K562 treated with DMSO at 1 percent for 24 hours (cell line): ENCODE measurements around the gene WDR74. TPM values are rescaled to one million over a fixed set of nuclear protein-coding genes. Genes with fewer than 3 reads are reported as not detected.

Experiments
- total RNA-seq: library from RNA; unstranded; fragments of 300-600 nt; gene quantifications from 2 replicates; pipeline ENCODE4 v1.2.3, GENCODE V29; 2022; ENCODE audit warnings: low read depth; ENCODE audit not compliant: insufficient read depth

The WDR74 gene
- total RNA-seq: 53.8 and 55.3 TPM in 2 replicates

DNA sequence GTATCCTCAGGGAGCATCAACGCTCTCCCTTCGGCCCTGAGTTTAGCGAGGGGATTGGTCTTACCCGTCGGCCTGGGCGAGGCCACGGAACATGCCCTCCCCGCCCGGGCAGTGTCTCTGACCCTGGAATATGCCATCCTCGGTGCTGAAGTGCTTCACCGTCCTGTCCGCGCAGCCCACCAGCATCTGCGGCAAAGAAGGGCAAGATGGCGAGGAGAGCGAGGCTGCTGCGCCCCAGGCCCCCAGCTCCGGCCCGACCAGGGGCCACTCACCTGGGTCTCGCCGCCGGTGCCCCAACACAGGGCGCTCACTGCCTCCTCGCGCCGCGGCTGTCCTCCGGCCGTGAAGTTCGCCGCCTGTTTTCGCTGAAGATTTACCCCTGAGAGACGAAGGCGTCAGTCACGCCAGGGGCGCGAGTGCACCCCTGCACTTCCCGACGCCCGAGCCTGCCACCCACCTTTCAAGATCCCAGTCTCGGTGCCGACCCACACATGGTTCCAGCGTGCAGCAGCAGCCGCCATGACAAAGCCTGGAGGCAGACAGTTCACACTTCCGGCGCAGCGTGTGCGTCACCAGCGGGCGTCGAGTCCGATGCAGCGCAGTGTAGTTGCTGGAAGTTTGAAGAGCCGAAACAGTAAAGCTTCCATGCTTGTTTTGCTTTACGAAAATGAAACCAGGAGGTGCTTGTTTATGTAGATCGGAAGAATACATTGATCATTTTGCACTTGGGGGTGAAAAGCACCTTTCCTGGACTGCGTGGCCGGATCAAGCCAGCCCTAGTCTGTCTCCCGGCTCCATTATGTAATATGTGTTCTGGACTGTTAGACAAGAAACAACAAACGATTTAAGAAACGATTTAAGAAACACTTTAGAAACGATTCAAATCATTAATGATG lies at the start of gene WDR74:
TSS of gene WDR74 (minus strand) at position 541 of the 896 bp plus-strand sequence. CDS start at position 521, 20 bp downstream.

DNA sequence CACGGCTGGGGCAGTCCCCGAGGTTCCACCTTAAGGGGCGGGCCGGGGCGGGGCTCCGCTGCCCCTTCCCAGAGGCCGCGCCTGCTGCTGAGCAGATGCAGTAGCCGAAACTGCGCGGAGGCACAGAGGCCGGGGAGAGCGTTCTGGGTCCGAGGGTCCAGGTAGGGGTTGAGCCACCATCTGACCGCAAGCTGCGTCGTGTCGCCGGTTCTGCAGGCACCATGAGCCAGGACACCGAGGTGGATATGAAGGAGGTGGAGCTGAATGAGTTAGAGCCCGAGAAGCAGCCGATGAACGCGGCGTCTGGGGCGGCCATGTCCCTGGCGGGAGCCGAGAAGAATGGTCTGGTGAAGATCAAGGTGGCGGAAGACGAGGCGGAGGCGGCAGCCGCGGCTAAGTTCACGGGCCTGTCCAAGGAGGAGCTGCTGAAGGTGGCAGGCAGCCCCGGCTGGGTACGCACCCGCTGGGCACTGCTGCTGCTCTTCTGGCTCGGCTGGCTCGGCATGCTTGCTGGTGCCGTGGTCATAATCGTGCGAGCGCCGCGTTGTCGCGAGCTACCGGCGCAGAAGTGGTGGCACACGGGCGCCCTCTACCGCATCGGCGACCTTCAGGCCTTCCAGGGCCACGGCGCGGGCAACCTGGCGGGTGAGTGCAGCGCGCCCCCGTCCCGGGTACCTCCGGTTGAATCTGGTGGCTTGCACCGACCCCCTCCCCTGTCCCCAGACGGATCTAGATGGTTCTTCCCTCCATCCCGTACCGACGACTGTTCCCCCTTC lies 41.6 kb upstream of the WDR74 start, which contains the start of gene SLC3A2:
TSS of gene SLC3A2 (plus strand) at position 94 of the 776 bp plus-strand sequence. CDS start at position 222, 128 bp downstream.

GRCh38 chr11:62832336-62833234 lies 6.8 kb downstream of the WDR74 start, which contains the start of gene TEX54:
TEX54 (minus strand) TSS chr11:62832841.

GRCh38 chr11:62831520-62832335 lies 7.7 kb downstream of the WDR74 start, which contains the start of gene STX5:
STX5 (minus strand) TSS chr11:62832051; CDS start chr11:62831243, 808 bp downstream.

GRCh38 chr11:62805076-62805892 lies 34.1 kb downstream of the WDR74 start, which contains the start of gene NXF1:
NXF1 (minus strand) TSS chr11:62805440; CDS start chr11:62805356, 84 bp downstream.

GRCh38 chr11:62791501-62792201 lies 47.7 kb downstream of the WDR74 start, which contains the start of gene TMEM223:
TMEM223 (minus strand) TSS chr11:62792006; CDS start chr11:62791994, 12 bp downstream.

DNA sequence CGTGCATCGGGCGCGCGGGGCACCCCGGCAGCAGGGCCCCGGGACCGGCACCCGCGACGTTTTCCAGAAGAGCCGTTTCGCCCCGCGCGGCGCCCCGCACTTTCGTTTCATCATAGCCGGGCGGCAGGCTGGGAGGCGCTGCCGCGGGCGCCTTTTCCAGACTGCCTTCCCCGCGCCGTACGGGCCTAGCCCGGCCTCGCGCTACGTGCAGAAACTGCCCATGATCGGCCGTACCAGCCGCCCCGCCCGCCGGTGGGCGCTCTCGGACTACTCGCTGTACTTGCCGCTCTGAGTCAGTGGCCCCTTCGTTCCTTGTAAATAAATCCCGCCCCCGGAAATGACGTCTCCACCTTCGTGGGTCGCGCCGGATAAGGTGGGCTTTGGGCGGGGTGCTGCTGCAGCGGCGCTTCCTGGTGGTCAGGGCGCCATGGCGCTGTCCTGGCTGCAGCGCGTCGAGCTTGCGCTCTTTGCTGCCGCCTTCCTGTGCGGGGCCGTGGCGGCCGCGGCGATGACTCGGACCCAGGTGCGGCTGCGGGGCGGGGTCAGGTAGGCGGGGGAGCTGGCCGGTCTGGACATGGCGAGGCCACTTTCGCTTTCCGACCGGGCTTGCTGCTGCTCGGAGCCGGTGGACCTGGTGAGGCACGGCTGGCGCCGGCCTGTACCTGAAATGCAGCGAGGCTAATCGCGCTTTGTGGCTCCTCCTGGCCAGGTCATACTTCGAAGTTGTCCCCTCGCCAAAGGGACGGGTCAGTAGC lies 52.2 kb downstream of the WDR74 start, which contains the start of gene TMEM179B:
TSS of gene TMEM179B (plus strand) at position 398 of the 755 bp plus-strand sequence. CDS start at position 428, 30 bp downstream.

Other genes starting within 250 kb of the WDR74 start
- 29.6 and 30.9 TPM in 2 replicates for gene TUT1, start 248.1 kb downstream of the WDR74 start, total RNA-seq
- gene MTA2, start 237.7 kb downstream of the WDR74 start, total RNA-seq: 101 and 103 TPM in 2 replicates
- 33.2 and 34.6 TPM in 2 replicates for gene EML3, start 226.8 kb downstream of the WDR74 start, total RNA-seq
- gene ROM1, start 226.3 kb downstream of the WDR74 start, total RNA-seq: 1.3 and 1.7 TPM in 2 replicates
- 118 TPM in 2 replicates for gene B3GAT3, start 217.6 kb downstream of the WDR74 start, total RNA-seq
- 290 and 292 TPM in 2 replicates for gene GANAB, start 193.0 kb downstream of the WDR74 start, total RNA-seq
- gene INTS5, start 186.3 kb downstream of the WDR74 start, total RNA-seq: 44.5 and 48.9 TPM in 2 replicates
- 127 and 134 TPM in 2 replicates for gene C11orf98, start 174.4 kb downstream of the WDR74 start, total RNA-seq
- gene CSKMT, start 174.3 kb downstream of the WDR74 start, total RNA-seq: 26.4 and 27.9 TPM in 2 replicates
- gene UQCC3, start 167.9 kb downstream of the WDR74 start, total RNA-seq: 24.1 and 25.0 TPM in 2 replicates
- 5.9 and 7.1 TPM in 2 replicates for gene LBHD1, start 167.3 kb downstream of the WDR74 start, total RNA-seq
- gene UBXN1, start 160.5 kb downstream of the WDR74 start, total RNA-seq: 259 and 275 TPM in 2 replicates
- 0.22 TPM in 1 of 2 replicates, not detected in the other for gene LRRN4CL, start 150.1 kb downstream of the WDR74 start, total RNA-seq
- gene BSCL2, start 132.2 kb downstream of the WDR74 start, total RNA-seq: 49.7 and 57.8 TPM in 2 replicates
- gene GNG3, start 131.9 kb downstream of the WDR74 start, total RNA-seq: 0.44 TPM in 1 of 2 replicates, not detected in the other
- 30.7 and 35.4 TPM in 2 replicates for gene HNRNPUL2, start 112.1 kb downstream of the WDR74 start, total RNA-seq
- 53.1 and 59.6 TPM in 2 replicates for gene TTC9C, start 111.1 kb downstream of the WDR74 start, total RNA-seq
- gene ZBTB3, start 85.4 kb downstream of the WDR74 start, total RNA-seq: 3.9 and 4.2 TPM in 2 replicates
- 133 and 165 TPM in 2 replicates for gene POLR2G, start 78.0 kb downstream of the WDR74 start, total RNA-seq
- gene TAF6L, start 68.2 kb downstream of the WDR74 start, total RNA-seq: 37.5 and 47.4 TPM in 2 replicates
- 51.3 and 52.2 TPM in 2 replicates for gene TMEM179B, start 52.2 kb downstream of the WDR74 start, total RNA-seq
- gene TMEM223, start 47.6 kb downstream of the WDR74 start, total RNA-seq: 22.4 and 24.5 TPM in 2 replicates
- gene NXF1, start 34.1 kb downstream of the WDR74 start, total RNA-seq: 73.6 and 82.9 TPM in 2 replicates
- gene STX5, start 7.5 kb downstream of the WDR74 start, total RNA-seq: 88.1 and 93.6 TPM in 2 replicates
- gene TEX54, start 6.7 kb downstream of the WDR74 start, total RNA-seq: 4.1 TPM in 1 of 2 replicates, not detected in the other
- 456 and 459 TPM in 2 replicates for gene SLC3A2, start 41.3 kb upstream of the WDR74 start, total RNA-seq
- not detected in 2 replicates for gene CHRM1, start 81.8 kb upstream of the WDR74 start, total RNA-seq
- not detected in 2 replicates for gene SLC22A6, start 145.4 kb upstream of the WDR74 start, total RNA-seq
- gene SLC22A8, start 176.3 kb upstream of the WDR74 start, total RNA-seq: not detected in 2 replicates